COLO668 (cell line): ENCODE measurements around the gene SYCE3.
"Not testable (repeated sequence)": the region's sequence is repeated elsewhere in the genome, so short reads cannot be mapped to it uniquely, and the experiment has no call there.

Experiments
- DNase-seq: peaks from one replicate; lab custom pipeline; 2025; ENCODE audit not compliant: unreplicated experiment; lab: John Stamatoyannopoulos, UW

Gene SYCE3

DNA sequence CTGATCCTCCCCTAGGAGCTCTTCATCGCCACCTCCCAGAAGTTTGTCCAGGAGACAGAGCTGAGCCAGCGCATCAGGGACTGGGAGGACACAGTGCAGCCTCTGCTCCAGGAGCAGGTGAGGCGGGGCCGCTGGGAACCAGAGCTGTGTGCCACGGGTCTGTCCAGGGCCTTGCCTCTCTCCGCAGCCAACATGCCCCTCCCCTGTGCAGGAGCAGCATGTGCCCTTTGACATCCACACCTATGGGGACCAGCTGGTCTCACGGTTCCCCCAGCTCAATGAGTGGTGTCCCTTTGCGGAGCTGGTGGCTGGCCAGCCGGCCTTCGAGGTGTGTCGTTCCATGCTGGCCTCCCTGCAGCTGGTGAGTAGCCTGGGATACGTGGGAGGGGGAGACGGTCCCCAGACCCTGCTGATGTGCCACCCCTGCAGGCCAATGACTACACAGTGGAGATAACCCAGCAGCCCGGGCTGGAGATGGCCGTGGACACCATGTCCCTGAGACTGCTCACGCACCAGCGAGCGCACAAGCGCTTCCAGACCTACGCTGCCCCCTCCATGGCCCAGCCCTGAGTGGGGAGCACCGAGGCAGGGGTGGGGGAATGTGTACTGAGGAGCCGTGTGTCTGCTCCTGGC lies 39.8 kb downstream of the SYCE3 start:
- DNase-seq, result no peak

- DNase-seq, result no peak
Measured at GRCh38 chr22:50522208-50522805, 40.4 kb downstream of the SYCE3 start.

- no peak for DNase-seq
Measured at GRCh38 chr22:50521710-50522109, 41.0 kb downstream of the SYCE3 start.

DNA sequence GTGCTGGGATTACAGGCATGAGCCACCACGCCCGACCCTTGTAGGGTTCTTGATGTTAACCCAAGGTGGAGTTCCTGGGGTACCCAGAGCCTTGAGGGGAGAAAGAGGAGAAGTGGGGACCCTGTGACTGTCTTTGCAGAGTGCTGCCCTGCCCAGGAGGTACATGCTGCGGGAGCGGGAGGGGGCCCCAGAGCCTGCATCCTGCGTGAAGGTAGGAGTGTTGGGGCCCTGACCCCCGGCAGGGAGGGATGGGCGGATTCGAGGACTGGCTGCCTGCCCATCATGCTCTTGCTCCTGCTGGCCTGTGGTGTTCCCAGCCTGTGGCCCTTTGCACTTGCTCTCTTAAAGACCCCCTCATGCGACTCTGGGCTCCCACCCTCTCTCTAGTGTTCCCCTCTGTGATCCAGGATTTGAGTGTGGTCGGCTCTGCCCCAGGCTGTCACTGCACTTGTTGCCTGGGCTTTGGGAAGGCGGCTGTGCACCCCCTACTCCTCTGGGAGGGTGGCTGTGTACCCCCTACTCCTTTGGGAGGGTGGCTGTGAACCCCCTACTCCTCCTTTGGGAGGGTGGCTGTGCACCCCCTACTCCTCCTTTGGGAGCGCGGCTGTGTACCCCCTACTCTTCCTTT lies 41.8 kb downstream of the SYCE3 start:
- no peak for DNase-seq

- not testable (repeated sequence) for DNase-seq
Measured at GRCh38 chr22:50520184-50520583, 42.5 kb downstream of the SYCE3 start.

- no peak for DNase-seq
Measured at GRCh38 chr22:50519151-50519550, 43.6 kb downstream of the SYCE3 start.

DNA sequence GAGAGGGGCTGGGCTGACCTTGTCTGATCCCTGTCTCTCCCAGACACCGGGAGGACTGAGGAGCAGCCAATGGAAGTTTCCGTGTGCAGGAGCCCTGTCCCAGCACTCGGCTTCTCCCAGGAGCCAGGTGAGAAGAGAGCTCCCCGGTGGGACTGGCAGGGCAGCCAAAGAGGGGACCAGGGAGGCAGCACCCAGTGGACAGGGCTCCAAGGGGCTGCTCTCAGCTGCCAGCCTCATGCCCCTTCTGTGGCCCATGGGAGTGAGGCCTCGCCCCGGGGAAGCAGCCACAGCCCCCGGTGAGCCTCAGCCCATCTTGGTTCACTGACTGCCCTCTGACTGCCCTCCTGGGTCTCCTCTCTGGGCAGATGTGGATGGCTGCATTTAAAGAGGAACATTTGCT lies 44.1 kb downstream of the SYCE3 start:
- DNase-seq, result no peak

GRCh38 chr22:50517495-50518260 lies 45.0 kb downstream of the SYCE3 start:
- DNase-seq, result no peak

DNA sequence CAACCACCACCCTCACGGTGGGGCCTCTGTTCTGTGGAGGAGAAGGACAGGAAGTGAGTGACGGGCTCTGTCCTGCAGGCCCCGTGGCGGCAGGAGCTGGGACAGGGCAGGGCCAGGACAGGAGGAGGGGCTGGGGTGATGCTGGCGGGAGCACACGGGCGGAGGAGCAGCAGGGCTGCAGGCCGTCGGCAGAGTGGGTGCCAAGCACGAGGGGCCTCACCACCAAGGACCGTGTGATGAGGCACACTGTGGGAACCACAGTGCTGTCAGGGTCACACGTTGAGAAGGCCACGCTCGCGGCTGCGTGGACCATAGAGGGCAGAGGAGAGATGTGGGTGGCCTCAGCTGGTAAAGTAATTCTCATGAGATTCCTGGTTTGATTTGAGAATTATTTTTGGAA lies 45.8 kb downstream of the SYCE3 start:
- DNase-seq, result no peak

- no peak for DNase-seq
Measured at GRCh38 chr22:50516068-50516467, 46.7 kb downstream of the SYCE3 start.

DNA sequence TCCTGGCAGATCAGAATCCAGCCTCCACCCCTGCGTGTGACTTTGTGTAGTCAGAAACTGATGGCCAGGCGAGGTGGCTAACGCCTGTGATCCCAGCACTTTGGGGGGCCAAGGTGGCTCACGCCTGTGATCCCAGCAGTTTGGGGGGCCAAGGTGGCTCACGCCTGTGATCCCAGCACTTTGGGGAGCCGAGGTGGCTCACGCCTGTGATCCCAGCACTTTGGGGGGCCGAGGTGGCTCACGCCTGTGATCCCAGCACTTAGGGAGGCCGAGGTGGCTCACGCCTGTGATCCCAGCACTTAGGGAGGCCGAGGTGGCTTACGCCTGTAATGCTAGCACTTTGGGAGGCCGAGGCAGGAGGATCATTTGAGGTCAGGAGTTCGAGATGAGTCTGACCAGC lies 49.5 kb downstream of the SYCE3 start:
- DNase-seq, result no peak

DNA sequence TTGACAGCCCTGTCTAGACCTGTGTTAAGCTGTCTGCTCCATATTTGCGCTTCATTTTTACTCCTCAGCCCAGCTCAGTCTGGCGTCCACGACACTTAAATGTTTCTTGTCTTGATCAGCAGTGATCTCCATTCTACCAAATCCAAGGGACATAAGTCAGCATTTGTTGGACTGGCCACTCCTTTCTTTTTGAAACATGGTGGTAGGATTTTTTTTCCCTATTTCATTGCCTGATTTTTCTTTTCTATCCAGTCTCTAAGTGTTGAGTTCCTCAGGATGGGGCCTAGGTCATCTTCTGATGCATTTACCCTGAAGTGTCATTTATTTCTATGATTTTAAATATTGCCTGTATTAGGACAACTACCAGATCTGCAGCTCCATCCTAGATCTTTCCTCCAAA lies 53.8 kb downstream of the SYCE3 start:
- DNase-seq, result no peak

GRCh38 chr22:50507991-50508884 lies 54.5 kb downstream of the SYCE3 start, which contains the start of gene NCAPH2:
Gene NCAPH2 (plus strand): TSS chr22:50508224. CDS start chr22:50508338, 114 bp downstream.
- peak; percentile 99 for DNase-seq

DNA sequence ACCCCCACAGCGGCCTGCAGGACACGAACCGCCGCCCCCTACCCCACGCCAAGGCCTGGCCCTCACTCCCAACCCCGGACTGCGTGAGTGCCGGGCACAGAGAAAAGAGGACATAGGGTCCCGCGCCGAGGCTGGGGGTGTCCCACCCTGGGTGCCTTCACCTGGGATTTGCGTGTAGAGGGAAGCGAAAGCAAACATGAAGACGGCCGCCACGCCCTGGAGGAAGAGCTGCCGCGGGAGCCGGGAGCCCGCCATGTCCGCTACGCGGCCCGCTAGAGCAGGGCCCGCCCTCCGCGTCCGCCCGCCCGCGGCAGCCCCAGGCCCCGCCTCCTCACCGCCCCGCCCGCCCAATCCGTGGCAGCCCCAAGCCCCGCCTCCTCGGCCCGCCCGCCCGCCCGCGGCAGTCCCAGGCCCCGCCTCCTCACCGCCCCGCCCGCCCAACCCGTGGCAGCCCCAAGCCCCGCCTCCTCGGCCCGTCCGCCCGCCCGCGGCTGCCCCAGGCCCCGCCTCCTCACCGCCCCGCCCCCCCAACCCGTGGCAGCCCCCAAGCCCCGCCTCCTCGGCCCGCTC lies 55.2 kb downstream of the SYCE3 start, which contains the start of gene LMF2:
Gene LMF2 (minus strand): TSS at position 282 of the 570 bp plus-strand sequence. CDS start 27 bp downstream, at position 255.
- DNase-seq, result no peak

- DNase-seq, result peak; percentile 89
Measured at GRCh38 chr22:50506611-50507420, 55.9 kb downstream of the SYCE3 start.

DNA sequence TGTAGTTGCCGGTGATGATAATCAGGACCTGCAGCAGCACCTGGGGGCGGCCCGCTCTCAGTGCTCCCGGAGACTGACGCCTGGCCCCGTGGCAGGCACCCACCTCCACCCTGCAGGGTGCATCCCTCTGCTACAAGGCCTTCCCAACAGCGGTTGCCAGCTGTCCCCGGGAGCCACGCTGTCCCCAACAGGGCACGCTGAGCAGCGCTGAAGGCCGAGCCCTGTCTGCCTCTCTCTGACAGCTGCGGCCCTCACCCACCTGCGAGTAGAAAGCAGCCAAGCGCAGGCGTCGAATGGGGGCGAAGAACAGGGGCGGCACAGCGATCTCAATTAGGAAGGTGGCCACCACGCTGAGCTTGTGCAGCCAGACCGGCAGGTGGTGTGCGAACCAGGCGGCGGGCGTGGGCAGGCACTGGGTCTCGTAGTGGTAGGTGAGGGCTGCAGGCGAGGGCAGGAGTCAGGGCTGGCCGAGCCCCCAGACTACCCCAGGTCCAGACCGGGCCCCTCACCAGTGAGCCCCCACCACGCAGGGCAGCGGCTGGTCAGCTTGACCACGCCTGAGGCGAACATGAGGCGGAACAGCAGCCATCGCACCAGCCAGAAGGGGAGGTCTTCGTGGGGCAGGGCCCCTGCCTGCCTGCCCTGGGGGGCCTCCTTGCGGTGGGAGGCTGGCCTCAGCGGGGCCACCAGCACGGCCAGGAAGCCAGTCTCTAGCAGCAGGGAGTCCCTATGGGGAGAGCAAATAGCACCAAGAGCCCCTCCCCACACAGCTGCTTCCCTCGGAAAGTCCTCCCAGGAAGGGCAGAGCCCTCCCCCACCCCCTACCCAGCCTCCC lies 56.7 kb downstream of the SYCE3 start:
- DNase-seq, result peak; percentile 67

GRCh38 chr22:50505276-50505775 lies 57.4 kb downstream of the SYCE3 start:
- no peak for DNase-seq
